Epithelial cell of proximal tubule (primary cell): ENCODE measurements around the gene GRAMD1A. TPM values are rescaled to one million over a fixed set of nuclear protein-coding genes. Genes with fewer than 3 reads are reported as not detected.
"Not testable (repeated sequence)": the region's sequence is repeated elsewhere in the genome, so short reads cannot be mapped to it uniquely, and the experiment has no call there.

Experiments
- DNase-seq: peaks from one replicate; pipeline ENCODE4 v3.0.0-alpha.2; 2011; ENCODE audit warnings: low read depth
- H3K4me3 ChIP-seq: 2 replicates; pipeline ENCODE4 v1.5.1; 2011; ENCODE audit warnings: low read depth, mild to moderate bottlenecking, low read length
- CTCF ChIP-seq: conservative IDR thresholded peaks from 2 replicates; pipeline ENCODE4 v1.5.1; 2012; ENCODE audit warnings: low read depth, mild to moderate bottlenecking, low read length
- total RNA-seq: library from RNA; depleted of rRNA; stranded (reverse); fragments of >200 nt; gene quantifications from 2 replicates; pipeline ENCODE4 v1.2.3, GENCODE V29; 2015

The GRAMD1A gene
- total RNA-seq, 1 donor from 2014 or later = 67.7 TPM

GRCh38 chr19:35011737-35012682 lies 11.9 kb downstream of the GRAMD1A start:
- H3K4me3 ChIP-seq = no peak overlapping the region
- no peak for TF ChIP-seq CTCF
- DNase-seq = no peak

GRCh38 chr19:35013041-35013819 lies 13.1 kb downstream of the GRAMD1A start:
- no peak for DNase-seq
- TF ChIP-seq CTCF = peak; percentile 91
- no peak overlapping the region for H3K4me3 ChIP-seq

- no peak for DNase-seq
- TF ChIP-seq CTCF = no peak
- no peak overlapping the region for H3K4me3 ChIP-seq
Observed at GRCh38 chr19:35013820-35014754, 14.0 kb downstream of the GRAMD1A start.

GRCh38 chr19:35014774-35015173 lies 14.7 kb downstream of the GRAMD1A start:
- not testable (repeated sequence) for DNase-seq, H3K4me3 ChIP-seq

- DNase-seq = no peak
- H3K4me3 ChIP-seq = no peak overlapping the region
- no peak for TF ChIP-seq CTCF
Observed at GRCh38 chr19:35015270-35015953, 15.3 kb downstream of the GRAMD1A start.

- TF ChIP-seq CTCF = no peak
- H3K4me3 ChIP-seq = no peak overlapping the region
- no peak for DNase-seq
Observed at GRCh38 chr19:35015954-35016351, 15.8 kb downstream of the GRAMD1A start.
